NT2/D1 (cell line): ENCODE data around the gene ABHD12.

Experiments used
- YY1 ChIP-seq: IDR thresholded peaks from 2 replicates; pipeline ENCODE4 v1.6.1; 2011; ENCODE audit not compliant: insufficient read length, insufficient read depth
- ZNF274 ChIP-seq: IDR thresholded peaks from 2 replicates; pipeline ENCODE4 v1.6.1; 2011; ENCODE audit warnings: mild to moderate bottlenecking, low read depth, low read length

- TF ChIP-seq ZNF274, result no peak
- no peak for TF ChIP-seq YY1
Observed at GRCh38 chr20:25308671-25309394, 81.8 kb downstream of the ABHD12 start.
